Measurements from ENCODE around the gene WDR20. TPM values are rescaled to one million over a fixed set of nuclear protein-coding genes. Genes with fewer than 3 reads are reported as not detected.

The WDR20 gene
- total RNA-seq, 1 donor from 2014 or later: 14.0 TPM

Other genes starting within 250 kb of the WDR20 start
- gene DYNC1H1, start 175.3 kb upstream of the WDR20 start, total RNA-seq: 118 TPM
- 113 TPM for gene HSP90AA1, start 52.9 kb upstream of the WDR20 start, total RNA-seq
- 3.2 TPM for gene MOK, start 165.3 kb downstream of the WDR20 start, total RNA-seq
- 8.0 TPM for gene ZNF839, start 179.8 kb downstream of the WDR20 start, total RNA-seq
- gene CINP, start 223.0 kb downstream of the WDR20 start, total RNA-seq: 20.8 TPM
- gene TECPR2, start 223.0 kb downstream of the WDR20 start, total RNA-seq: 15.1 TPM